ENCODE measurements around the gene SIGLEC11. TPM values are rescaled to one million over a fixed set of nuclear protein-coding genes. Genes with fewer than 3 reads are reported as not detected.
"Not testable (repeated sequence)": the region's sequence is repeated elsewhere in the genome, so short reads cannot be mapped to it uniquely, and the experiment has no call there.

Gene SIGLEC11, protein sequence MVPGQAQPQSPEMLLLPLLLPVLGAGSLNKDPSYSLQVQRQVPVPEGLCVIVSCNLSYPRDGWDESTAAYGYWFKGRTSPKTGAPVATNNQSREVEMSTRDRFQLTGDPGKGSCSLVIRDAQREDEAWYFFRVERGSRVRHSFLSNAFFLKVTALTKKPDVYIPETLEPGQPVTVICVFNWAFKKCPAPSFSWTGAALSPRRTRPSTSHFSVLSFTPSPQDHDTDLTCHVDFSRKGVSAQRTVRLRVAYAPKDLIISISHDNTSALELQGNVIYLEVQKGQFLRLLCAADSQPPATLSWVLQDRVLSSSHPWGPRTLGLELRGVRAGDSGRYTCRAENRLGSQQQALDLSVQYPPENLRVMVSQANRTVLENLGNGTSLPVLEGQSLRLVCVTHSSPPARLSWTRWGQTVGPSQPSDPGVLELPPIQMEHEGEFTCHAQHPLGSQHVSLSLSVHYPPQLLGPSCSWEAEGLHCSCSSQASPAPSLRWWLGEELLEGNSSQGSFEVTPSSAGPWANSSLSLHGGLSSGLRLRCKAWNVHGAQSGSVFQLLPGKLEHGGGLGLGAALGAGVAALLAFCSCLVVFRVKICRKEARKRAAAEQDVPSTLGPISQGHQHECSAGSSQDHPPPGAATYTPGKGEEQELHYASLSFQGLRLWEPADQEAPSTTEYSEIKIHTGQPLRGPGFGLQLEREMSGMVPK
- 1.2 TPM for total RNA-seq
- polyA plus RNA-seq (ENCODE audit: insufficient read depth, low read depth, low replicate concordance), result 1.5 TPM
- long read RNA-seq, donor 1, partial matches to known transcripts, result 0 of 2 reads
- long read RNA-seq, donor 1, other reads (novel, unspliced or antisense), result 0 of 2 reads
- long read RNA-seq, donor 2, partial matches to known transcripts, result 0 of 1 reads
- long read RNA-seq, donor 2, other reads (novel, unspliced or antisense), result 0 of 1 reads
- long read RNA-seq, donor 3, partial matches to known transcripts, result 0 of 1 reads
- long read RNA-seq, donor 3, other reads (novel, unspliced or antisense), result 0 of 1 reads
- long read RNA-seq, donor 4, partial matches to known transcripts, result 0 of 4 reads
- long read RNA-seq, donor 4, other reads (novel, unspliced or antisense), result 0 of 4 reads
- long read RNA-seq, donor 5, result 0 reads
- long read RNA-seq, donor 6, result 0 reads
- long read RNA-seq, donor 7, partial matches to known transcripts, result 0 of 1 reads
- long read RNA-seq, donor 7, other reads (novel, unspliced or antisense), result 1 of 1 reads
- long read RNA-seq, donor 8, partial matches to known transcripts, result 0 of 1 reads
- long read RNA-seq, donor 8, other reads (novel, unspliced or antisense), result 0 of 1 reads
- long read RNA-seq, donor 9, partial matches to known transcripts, result 0 of 1 reads
- long read RNA-seq, donor 9, other reads (novel, unspliced or antisense), result 0 of 1 reads
- long read RNA-seq, donor 10, partial matches to known transcripts, result 0 of 2 reads
- long read RNA-seq, donor 10, other reads (novel, unspliced or antisense), result 0 of 2 reads

DNA sequence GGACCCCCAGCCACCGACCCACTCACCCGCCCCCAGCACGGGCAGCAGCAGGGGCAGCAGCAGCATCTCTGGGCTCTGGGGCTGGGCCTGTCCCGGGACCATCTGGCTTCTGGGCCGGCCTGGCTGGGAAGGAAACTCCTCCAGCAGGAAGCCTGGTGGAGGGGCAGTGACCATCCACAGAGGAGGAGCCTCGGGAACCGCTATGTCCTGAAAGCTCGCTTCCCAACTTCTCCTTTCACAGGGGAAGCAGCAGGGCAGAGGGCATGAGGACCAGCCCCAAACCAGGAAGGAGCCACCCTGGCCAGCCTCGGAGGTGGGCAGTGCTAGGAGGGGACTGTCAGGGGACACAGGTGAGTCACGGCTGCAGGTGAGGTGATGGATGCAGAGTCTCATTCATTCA is at the start of gene SIGLEC11:
SIGLEC11 (minus strand) TSS at position 193 of the 400 bp plus-strand sequence; CDS start at position 102, 91 bp downstream.
- H3K27ac ChIP-seq (ENCODE audit: low read depth in 2 of 2, low read length in 2 of 2); H3K27me3 ChIP-seq (ENCODE audit: control insufficient read depth, insufficient read depth, low read length); H3K36me3 ChIP-seq (ENCODE audit: control insufficient read depth in 2 of 3, insufficient read depth in 3 of 3, low read length in 3 of 3); H3K4me1 ChIP-seq (ENCODE audit: control insufficient read depth in 2 of 3, insufficient read depth in 2 of 3, low read depth in 1 of 3, low read length in 3 of 3); H3K9me3 ChIP-seq (ENCODE audit: control insufficient read depth in 2 of 3, insufficient read depth in 1 of 3, low read length in 3 of 3); intact Hi-C loops (cut with DNase I); FAIRE-seq; H3K9ac ChIP-seq (ENCODE audit: low read length in 3 of 3); DNase-seq; H3K4me3 ChIP-seq (ENCODE audit: low read length in 3 of 3): not testable (repeated sequence)

DNA sequence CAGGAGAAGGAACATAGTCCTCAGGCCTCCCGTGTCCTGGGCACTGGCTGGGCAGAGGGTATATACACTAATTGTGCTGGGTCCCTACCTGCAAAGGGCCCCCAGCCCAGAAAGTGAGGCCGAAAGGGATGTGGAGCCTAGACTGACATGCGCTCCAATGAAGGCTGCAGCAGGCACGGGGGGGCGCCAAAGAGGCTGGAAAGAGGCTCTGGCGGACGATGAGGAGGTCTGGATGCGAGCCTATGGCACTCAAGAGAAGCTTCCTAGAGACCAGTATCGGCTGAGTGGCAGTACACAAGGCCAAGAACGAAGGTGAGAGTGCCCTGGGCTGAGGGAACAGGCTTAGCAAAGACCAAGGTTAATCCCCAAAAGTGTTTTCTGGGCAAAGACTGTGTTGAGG is 47.6 kb upstream of the SIGLEC11 start:
- no peak for FAIRE-seq
- intact Hi-C loops (cut with DNase I), result no loop called here

DNA sequence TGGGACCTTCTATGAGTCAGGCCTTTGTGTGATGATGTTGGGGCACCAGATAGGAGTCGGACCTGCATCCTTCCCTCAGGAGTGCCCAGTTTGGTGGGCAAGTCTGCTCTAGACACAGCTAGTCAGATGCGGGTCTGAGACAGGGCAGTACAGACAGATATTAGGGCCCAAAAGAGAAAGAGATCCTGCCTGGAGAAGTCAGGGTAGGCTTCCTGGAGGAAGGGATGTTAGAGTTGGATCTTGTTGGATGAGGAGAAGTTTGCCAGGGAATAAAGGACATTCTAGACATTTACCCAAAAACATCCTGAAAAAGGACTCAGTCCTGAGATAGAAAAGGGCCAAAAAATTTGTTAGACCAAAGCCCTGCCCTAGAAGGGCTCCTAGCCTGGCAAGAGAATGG is 47.0 kb upstream of the SIGLEC11 start:
- no peaks in the 10 kb centered on the region for H3K27me3 ChIP-seq (ENCODE audit: control insufficient read depth, insufficient read depth, low read length)
- intact Hi-C loops (cut with DNase I), result no loop called here
- H3K27ac ChIP-seq (ENCODE audit: low read depth in 2 of 2, low read length in 2 of 2), result no peak overlapping the region
- no peak overlapping the region for H3K4me3 ChIP-seq (ENCODE audit: low read length in 3 of 3)
- no peaks in the 10 kb centered on the region for H3K4me1 ChIP-seq (ENCODE audit: control insufficient read depth in 2 of 3, insufficient read depth in 2 of 3, low read depth in 1 of 3, low read length in 3 of 3)
- TF ChIP-seq, protein P1, sequence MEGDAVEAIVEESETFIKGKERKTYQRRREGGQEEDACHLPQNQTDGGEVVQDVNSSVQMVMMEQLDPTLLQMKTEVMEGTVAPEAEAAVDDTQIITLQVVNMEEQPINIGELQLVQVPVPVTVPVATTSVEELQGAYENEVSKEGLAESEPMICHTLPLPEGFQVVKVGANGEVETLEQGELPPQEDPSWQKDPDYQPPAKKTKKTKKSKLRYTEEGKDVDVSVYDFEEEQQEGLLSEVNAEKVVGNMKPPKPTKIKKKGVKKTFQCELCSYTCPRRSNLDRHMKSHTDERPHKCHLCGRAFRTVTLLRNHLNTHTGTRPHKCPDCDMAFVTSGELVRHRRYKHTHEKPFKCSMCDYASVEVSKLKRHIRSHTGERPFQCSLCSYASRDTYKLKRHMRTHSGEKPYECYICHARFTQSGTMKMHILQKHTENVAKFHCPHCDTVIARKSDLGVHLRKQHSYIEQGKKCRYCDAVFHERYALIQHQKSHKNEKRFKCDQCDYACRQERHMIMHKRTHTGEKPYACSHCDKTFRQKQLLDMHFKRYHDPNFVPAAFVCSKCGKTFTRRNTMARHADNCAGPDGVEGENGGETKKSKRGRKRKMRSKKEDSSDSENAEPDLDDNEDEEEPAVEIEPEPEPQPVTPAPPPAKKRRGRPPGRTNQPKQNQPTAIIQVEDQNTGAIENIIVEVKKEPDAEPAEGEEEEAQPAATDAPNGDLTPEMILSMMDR (IDR thresholded peaks at IDR 0.05; ENCODE audit: borderline replicate concordance, extremely low read depth, insufficient read depth), result no peak
- no peak for FAIRE-seq
- no peaks in the 10 kb centered on the region for H3K9me3 ChIP-seq (ENCODE audit: control insufficient read depth in 2 of 3, insufficient read depth in 1 of 3, low read length in 3 of 3)
- peaks cover 2 to 42% (median 39%) of the 10 kb centered on the region in 3 donors for H3K36me3 ChIP-seq (ENCODE audit: control insufficient read depth in 2 of 3, insufficient read depth in 3 of 3, low read length in 3 of 3)
- no peak for DNase-seq
- H3K9ac ChIP-seq (ENCODE audit: low read length in 3 of 3), result no peak overlapping the region

More for the DNA sequence above, 47.6 kb upstream of the SIGLEC11 start:
- peak in 1 of 5 donors; percentile 14 for DNase-seq
- no peak overlapping the region for H3K27ac ChIP-seq (ENCODE audit: low read depth in 2 of 2, low read length in 2 of 2)
- H3K4me3 ChIP-seq (ENCODE audit: low read length in 3 of 3), result no peak overlapping the region
- H3K4me1 ChIP-seq (ENCODE audit: control insufficient read depth in 2 of 3, insufficient read depth in 2 of 3, low read depth in 1 of 3, low read length in 3 of 3), result no peaks in the 10 kb centered on the region
- no peaks in the 10 kb centered on the region for H3K9me3 ChIP-seq (ENCODE audit: control insufficient read depth in 2 of 3, insufficient read depth in 1 of 3, low read length in 3 of 3)
- TF ChIP-seq, protein P1 (IDR thresholded peaks at IDR 0.05; ENCODE audit: borderline replicate concordance, extremely low read depth, insufficient read depth), result peak; percentile 12
- H3K36me3 ChIP-seq (ENCODE audit: control insufficient read depth in 2 of 3, insufficient read depth in 3 of 3, low read length in 3 of 3), result peaks cover 4 to 41% (median 38%) of the 10 kb centered on the region in 3 donors
- no peaks in the 10 kb centered on the region for H3K27me3 ChIP-seq (ENCODE audit: control insufficient read depth, insufficient read depth, low read length)
- H3K9ac ChIP-seq (ENCODE audit: low read length in 3 of 3), result no peak overlapping the region
